Astrocyte (in vitro differentiated cells and primary cell): ENCODE measurements around the gene CYP26C1.

ENCODE experiments used
- EZH2 ChIP-seq: IDR thresholded peaks from 2 replicates; pipeline ENCODE4 v1.6.1; 2012; ENCODE audit warnings: mild to moderate bottlenecking, low read length, inconsistent platforms; ENCODE audit not compliant: insufficient read depth
- TF ChIP-seq, protein P1 (sequence below): IDR thresholded peaks from 2 replicates; pipeline ENCODE4 v1.5.1; 2011; ENCODE audit warnings: low read depth, mild to moderate bottlenecking, inconsistent platforms, low read length, moderate library complexity; ENCODE audit not compliant: insufficient read depth

DNA sequence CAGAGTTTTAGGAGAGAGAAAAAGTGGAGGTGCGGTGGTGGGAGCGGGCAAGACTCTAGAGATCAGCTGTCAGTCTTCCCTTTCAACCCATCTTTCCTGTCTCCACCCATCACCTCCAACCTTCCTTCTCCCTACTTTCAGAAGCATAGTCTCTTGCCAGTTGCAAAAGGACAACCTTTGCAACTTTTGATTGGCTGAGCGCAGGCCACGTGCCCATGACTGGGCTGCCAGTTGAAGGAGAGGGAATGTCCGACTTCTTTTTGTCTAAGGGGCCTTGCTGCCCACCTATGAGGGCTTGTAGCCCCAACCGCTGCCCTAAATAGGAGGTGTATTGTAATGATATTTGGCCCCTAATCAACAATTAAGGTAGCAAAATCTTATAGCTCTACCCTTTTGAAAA is 25.7 kb downstream of the CYP26C1 start:
- TF ChIP-seq, protein P1, sequence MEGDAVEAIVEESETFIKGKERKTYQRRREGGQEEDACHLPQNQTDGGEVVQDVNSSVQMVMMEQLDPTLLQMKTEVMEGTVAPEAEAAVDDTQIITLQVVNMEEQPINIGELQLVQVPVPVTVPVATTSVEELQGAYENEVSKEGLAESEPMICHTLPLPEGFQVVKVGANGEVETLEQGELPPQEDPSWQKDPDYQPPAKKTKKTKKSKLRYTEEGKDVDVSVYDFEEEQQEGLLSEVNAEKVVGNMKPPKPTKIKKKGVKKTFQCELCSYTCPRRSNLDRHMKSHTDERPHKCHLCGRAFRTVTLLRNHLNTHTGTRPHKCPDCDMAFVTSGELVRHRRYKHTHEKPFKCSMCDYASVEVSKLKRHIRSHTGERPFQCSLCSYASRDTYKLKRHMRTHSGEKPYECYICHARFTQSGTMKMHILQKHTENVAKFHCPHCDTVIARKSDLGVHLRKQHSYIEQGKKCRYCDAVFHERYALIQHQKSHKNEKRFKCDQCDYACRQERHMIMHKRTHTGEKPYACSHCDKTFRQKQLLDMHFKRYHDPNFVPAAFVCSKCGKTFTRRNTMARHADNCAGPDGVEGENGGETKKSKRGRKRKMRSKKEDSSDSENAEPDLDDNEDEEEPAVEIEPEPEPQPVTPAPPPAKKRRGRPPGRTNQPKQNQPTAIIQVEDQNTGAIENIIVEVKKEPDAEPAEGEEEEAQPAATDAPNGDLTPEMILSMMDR = no peak
- TF ChIP-seq EZH2 = no peak
